Mesenchymal stem cell (in vitro differentiated cells and primary cell): ENCODE measurements around the gene TCF4.

ENCODE experiments used
- DNase-seq: peaks from one replicate; pipeline ENCODE4 v3.0.0-alpha.2; 2013
- H2AFZ ChIP-seq: one replicate; pipeline ENCODE4 v1.6.1; 2013; ENCODE audit warnings: low read depth, mild to moderate bottlenecking, control low read depth, inconsistent platforms, low read length, moderate library complexity
- H2AK5ac ChIP-seq: 2 replicates; pipeline ENCODE4 v1.6.1; 2013; ENCODE audit warnings: low read length, moderate library complexity, mild to moderate bottlenecking, inconsistent platforms; ENCODE audit not compliant: severe bottlenecking
- H2BK120ac ChIP-seq: one replicate; pipeline ENCODE4 v1.6.1; 2013; ENCODE audit warnings: low read depth, mild to moderate bottlenecking, inconsistent platforms, low read length, moderate library complexity
- H2BK12ac ChIP-seq, 2 experiments: one replicate each; pipeline ENCODE4 v1.6.1; 2013; ENCODE audit warnings: inconsistent platforms in 2 of 2, low read length in 2 of 2, mild to moderate bottlenecking in 2 of 2, moderate library complexity in 2 of 2, control low read depth in 1 of 2
- H2BK15ac ChIP-seq: one replicate; pipeline ENCODE4 v1.6.1; 2013; ENCODE audit warnings: mild to moderate bottlenecking, low read depth, inconsistent platforms; ENCODE audit not compliant: poor library complexity, severe bottlenecking
- H2BK5ac ChIP-seq: 2 replicates; pipeline ENCODE4 v1.6.1; 2013; ENCODE audit warnings: low read depth, mild to moderate bottlenecking, low read length, control low read depth, inconsistent platforms; ENCODE audit not compliant: poor library complexity, severe bottlenecking
- H3K14ac ChIP-seq, 2 experiments: one replicate each; pipeline ENCODE4 v1.6.1; 2013; ENCODE audit warnings: inconsistent platforms in 2 of 2, low read length in 2 of 2, control low read depth in 1 of 2, mild to moderate bottlenecking in 1 of 2, moderate library complexity in 1 of 2
- H3K18ac ChIP-seq, 2 experiments: one replicate each; pipeline ENCODE4 v1.6.1; 2013; ENCODE audit warnings: inconsistent platforms in 2 of 2, low read length in 2 of 2, control low read depth in 1 of 2, low read depth in 1 of 2, mild to moderate bottlenecking in 1 of 2
- H3K23ac ChIP-seq, 2 experiments: one replicate each; pipeline ENCODE4 v1.6.1; 2013; ENCODE audit warnings: inconsistent platforms in 2 of 2, low read length in 2 of 2, mild to moderate bottlenecking in 2 of 2, moderate library complexity in 2 of 2, control low read depth in 1 of 2
- H3K27ac ChIP-seq: 2 replicates; pipeline ENCODE4 v1.5.1; 2013; ENCODE audit warnings: mild to moderate bottlenecking, moderate library complexity, low read length, control low read depth, inconsistent platforms; ENCODE audit not compliant: poor library complexity, severe bottlenecking
- H3K27me3 ChIP-seq, 2 experiments: 2 replicates each; pipeline versions ENCODE4 v1.6.1 to v1.7.0; 2013; ENCODE audit warnings: low read length in 2 of 2, mild to moderate bottlenecking in 2 of 2, moderate library complexity in 2 of 2, control low read depth in 1 of 2, inconsistent platforms in 1 of 2; ENCODE audit not compliant: control insufficient read depth in 1 of 2, insufficient read depth in 1 of 2
- H3K36me3 ChIP-seq, 2 experiments: 2 replicates each; pipeline versions ENCODE4 v1.6.1 to v1.7.0; 2013; ENCODE audit warnings: low read length in 2 of 2, control low read depth in 1 of 2, inconsistent platforms in 1 of 2, low read depth in 1 of 2, mild to moderate bottlenecking in 1 of 2; ENCODE audit not compliant: insufficient read depth in 2 of 2, control insufficient read depth in 1 of 2
- H3K4ac ChIP-seq, 2 experiments: one replicate each; pipeline ENCODE4 v1.6.1; 2013; ENCODE audit warnings: inconsistent platforms in 2 of 2, low read length in 2 of 2, mild to moderate bottlenecking in 2 of 2, moderate library complexity in 2 of 2, control low read depth in 1 of 2, low read depth in 1 of 2
- H3K4me1 ChIP-seq: 2 replicates; pipeline ENCODE4 v1.6.1; 2013; ENCODE audit warnings: low read depth, low read length, control low read depth; ENCODE audit not compliant: control insufficient read depth, insufficient read depth
- H3K4me2 ChIP-seq: 2 replicates; pipeline ENCODE4 v1.6.1; 2013; ENCODE audit warnings: low read length, mild to moderate bottlenecking, inconsistent platforms; ENCODE audit not compliant: poor library complexity, severe bottlenecking
- H3K4me3 ChIP-seq, 2 experiments: 2 replicates each; pipeline versions ENCODE4 v1.5.1 to v1.7.0; 2013; ENCODE audit warnings: low read length in 2 of 2, mild to moderate bottlenecking in 2 of 2, control low read depth in 1 of 2, low read depth in 1 of 2; ENCODE audit not compliant: insufficient read depth in 1 of 2
- H3K79me1 ChIP-seq: replicated peaks from 2 replicates; pipeline ENCODE4 v1.6.1; 2013; ENCODE audit warnings: mild to moderate bottlenecking, control low read depth, low read length, inconsistent platforms; ENCODE audit not compliant: poor library complexity, severe bottlenecking
- H3K9ac ChIP-seq: 2 replicates; pipeline ENCODE4 v1.7.0; 2013; ENCODE audit warnings: mild to moderate bottlenecking, low read length, moderate library complexity
- H3K9me3 ChIP-seq: 2 replicates; pipeline ENCODE4 v1.7.0; 2013; ENCODE audit warnings: mild to moderate bottlenecking, low read length; ENCODE audit not compliant: control insufficient read depth
- H4K8ac ChIP-seq: one replicate; pipeline ENCODE4 v1.6.1; 2013; ENCODE audit warnings: inconsistent platforms, mild to moderate bottlenecking, low read length, moderate library complexity
- H4K91ac ChIP-seq: one replicate; pipeline ENCODE4 v1.6.1; 2013; ENCODE audit warnings: mild to moderate bottlenecking, low read length, inconsistent platforms
- WGBS: methylation state at CpG from one replicate; pipeline ENCODE4 v1.1.7; 2013; ENCODE audit warnings: mixed read lengths; 5-methylcytosine and 5-hydroxymethylcytosine counted together

The TCF4 gene

GRCh38 chr18:55623626-55624025 is 35.6 kb upstream of the TCF4 start:
- 91% methylated on average over 3 of the region's 3 CpGs for WGBS
- no peak overlapping the region for H4K91ac ChIP-seq
- no peak overlapping the region for H3K18ac ChIP-seq
- no peak overlapping the region for H4K8ac ChIP-seq
- H2BK12ac ChIP-seq, result no peak overlapping the region
- no peak overlapping the region for H2AFZ ChIP-seq
- H3K23ac ChIP-seq, result no peak overlapping the region
- H3K14ac ChIP-seq, result no peak overlapping the region
- no peaks in the 10 kb centered on the region for H3K27me3 ChIP-seq
- H3K36me3 ChIP-seq, result no peaks in the 10 kb centered on the region
- H3K4me1 ChIP-seq, result no peaks in the 10 kb centered on the region
- H3K4me2 ChIP-seq, result no peak overlapping the region
- no peak overlapping the region for H2BK15ac ChIP-seq
- DNase-seq, result no peak
- no peak overlapping the region for H2AK5ac ChIP-seq
- H3K4me3 ChIP-seq, result no peak overlapping the region
- no peak overlapping the region for H3K27ac ChIP-seq
- H2BK5ac ChIP-seq, result no peak overlapping the region
- H3K79me1 ChIP-seq, result no peaks in the 10 kb centered on the region
- no peaks in the 10 kb centered on the region for H3K9me3 ChIP-seq
- no peak overlapping the region for H3K4ac ChIP-seq
- H2BK120ac ChIP-seq, result no peak overlapping the region
- H3K9ac ChIP-seq, result no peak overlapping the region

- H3K18ac ChIP-seq, result no peak overlapping the region
- H4K91ac ChIP-seq, result no peak overlapping the region
- H3K27ac ChIP-seq, result no peak overlapping the region
- H3K14ac ChIP-seq, result no peak overlapping the region
- no CpG with 5 or more reads among the region's 2 CpGs for WGBS
- H2AK5ac ChIP-seq, result no peak overlapping the region
- H3K9ac ChIP-seq, result no peak overlapping the region
- no peaks in the 10 kb centered on the region for H3K36me3 ChIP-seq
- no peak overlapping the region for H3K4me2 ChIP-seq
- no peak overlapping the region for H3K4me3 ChIP-seq
- peak; percentile 5 for DNase-seq
- no peaks in the 10 kb centered on the region for H3K79me1 ChIP-seq
- H2BK12ac ChIP-seq, result no peak overlapping the region
- no peaks in the 10 kb centered on the region for H3K4me1 ChIP-seq
- no peak overlapping the region for H2BK15ac ChIP-seq
- no peak overlapping the region for H3K23ac ChIP-seq
- no peak overlapping the region for H2AFZ ChIP-seq
- no peak overlapping the region for H3K4ac ChIP-seq
- H3K9me3 ChIP-seq, result no peaks in the 10 kb centered on the region
- no peak overlapping the region for H2BK5ac ChIP-seq
- no peaks in the 10 kb centered on the region for H3K27me3 ChIP-seq
- no peak overlapping the region for H2BK120ac ChIP-seq
- no peak overlapping the region for H4K8ac ChIP-seq
Measured at GRCh38 chr18:55610506-55610905, 22.5 kb upstream of the TCF4 start.

DNA sequence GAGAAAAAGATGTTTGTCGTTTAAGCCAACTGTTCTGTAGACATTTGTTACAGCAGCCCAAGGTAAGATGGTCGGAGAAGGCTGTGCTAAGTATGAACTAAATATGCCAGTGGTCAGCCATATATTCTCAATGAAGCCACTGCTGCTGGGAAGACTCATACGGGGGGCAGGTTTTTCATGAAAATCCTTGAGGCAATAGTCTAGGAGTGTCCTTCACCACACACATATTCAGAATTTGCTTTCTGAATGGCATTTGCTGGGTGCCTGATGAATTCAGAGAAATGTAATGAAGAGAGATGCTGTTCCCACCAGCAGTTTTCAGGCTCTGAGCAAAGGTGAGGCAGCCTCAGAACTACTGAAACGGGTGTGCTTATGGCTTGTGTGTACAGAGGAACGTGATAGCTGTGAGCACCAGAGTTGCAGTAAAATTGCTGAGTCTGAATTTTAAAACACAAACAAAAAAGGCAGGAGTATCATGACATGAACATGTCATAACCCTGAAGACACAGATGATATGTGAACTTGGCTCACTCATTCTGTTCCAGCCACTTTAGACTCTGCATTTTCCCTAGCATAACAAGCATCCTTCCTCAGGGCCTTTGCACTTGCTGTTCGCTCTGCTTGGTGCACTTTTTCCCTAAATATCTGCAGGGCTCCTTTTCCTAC is 21.3 kb upstream of the TCF4 start:
- Histone ChIP-seq H4K8ac (no peak overlapping the region), H2AFZ (no peak overlapping the region), H2AK5ac (no peak overlapping the region), H2BK5ac (no peak overlapping the region), H2BK12ac (no peak overlapping the region), H3K23ac (no peak overlapping the region), H3K27ac (no peak overlapping the region), H4K91ac (no peak overlapping the region), H3K18ac (no peak overlapping the region), H3K4me1 (no peaks in the 10 kb centered on the region), H3K79me1 (no peaks in the 10 kb centered on the region), H3K4me2 (no peak overlapping the region), H3K9me3 (no peaks in the 10 kb centered on the region), H3K27me3 (no peaks in the 10 kb centered on the region), H3K9ac (no peak overlapping the region), H3K36me3 (no peaks in the 10 kb centered on the region), H2BK120ac (no peak overlapping the region), H3K4me3 (no peak overlapping the region), H3K4ac (no peak overlapping the region), H3K14ac (no peak overlapping the region), H2BK15ac (no peak overlapping the region)
- WGBS, result 91% methylated on average over 6 of the region's 6 CpGs
- no peak for DNase-seq

- Histone ChIP-seq H2BK5ac (no peak overlapping the region), H3K27me3 (no peaks in the 10 kb centered on the region), H2AK5ac (no peak overlapping the region), H2BK120ac (no peak overlapping the region), H4K8ac (no peak overlapping the region), H3K9ac (no peak overlapping the region), H3K4ac (no peak overlapping the region), H3K4me2 (no peak overlapping the region), H3K4me1 (no peaks in the 10 kb centered on the region), H2BK15ac (no peak overlapping the region), H3K27ac (no peak overlapping the region), H3K14ac (no peak overlapping the region), H3K18ac (no peak overlapping the region), H4K91ac (no peak overlapping the region), H2AFZ (no peak overlapping the region), H3K23ac (no peak overlapping the region), H3K4me3 (no peak overlapping the region), H3K79me1 (no peaks in the 10 kb centered on the region), H3K9me3 (no peaks in the 10 kb centered on the region), H3K36me3 (no peaks in the 10 kb centered on the region), H2BK12ac (no peak overlapping the region)
- WGBS, result 100% methylated on average over 4 of the region's 4 CpGs
- no peak for DNase-seq
Measured at GRCh38 chr18:55608497-55608896, 20.5 kb upstream of the TCF4 start.
